Activated naive CD4-positive, alpha-beta T cell treated with Interleukin-2 at 50 U/mL for 16 hours (primary cell): ENCODE results near the gene ZFAND6.

Source experiments
- DNase-seq: peaks from one replicate; pipeline ENCODE4 v3.0.0-alpha.2; 2020

Gene ZFAND6

DNA sequence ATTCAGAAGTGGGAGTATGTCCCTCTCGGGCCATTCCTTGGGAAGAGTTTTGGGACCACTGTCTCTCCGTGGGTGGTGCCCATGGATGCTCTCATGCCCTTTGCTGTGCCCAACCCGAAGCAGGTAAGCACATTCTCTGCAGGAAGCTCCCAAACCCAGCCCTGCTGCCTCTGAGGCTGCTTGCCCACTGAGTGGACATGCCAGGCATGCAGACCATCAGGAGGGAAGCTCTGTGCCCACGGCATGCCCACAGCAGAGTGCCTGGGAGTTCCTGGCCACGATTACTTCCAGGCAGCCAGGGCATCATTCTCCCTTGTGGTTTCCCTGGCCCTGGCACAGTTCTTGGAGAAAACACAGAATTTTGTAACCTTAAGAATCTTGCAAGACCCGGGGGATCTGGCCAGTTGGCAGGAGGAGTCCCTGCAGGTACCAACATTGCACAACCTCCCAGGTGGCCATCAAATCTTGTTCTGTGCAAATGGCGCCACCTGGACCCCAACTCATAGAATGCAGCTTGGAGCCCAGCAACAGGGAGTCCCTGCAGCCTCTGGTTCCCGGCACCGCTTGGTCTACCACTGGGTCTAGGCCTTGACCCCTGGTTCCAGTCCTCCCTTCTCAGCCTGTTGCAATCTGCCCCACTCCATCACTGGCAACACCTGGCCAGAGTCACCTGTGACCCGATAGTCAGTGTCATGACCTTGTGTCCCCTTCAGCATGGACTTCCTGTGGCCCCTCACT, 113.7 kb downstream of the ZFAND6 start:
- peak; percentile 68 for DNase-seq

- no peak for DNase-seq
These were observed 114.7 kb downstream of the ZFAND6 start for GRCh38 chr15:80174017-80174746.

DNA sequence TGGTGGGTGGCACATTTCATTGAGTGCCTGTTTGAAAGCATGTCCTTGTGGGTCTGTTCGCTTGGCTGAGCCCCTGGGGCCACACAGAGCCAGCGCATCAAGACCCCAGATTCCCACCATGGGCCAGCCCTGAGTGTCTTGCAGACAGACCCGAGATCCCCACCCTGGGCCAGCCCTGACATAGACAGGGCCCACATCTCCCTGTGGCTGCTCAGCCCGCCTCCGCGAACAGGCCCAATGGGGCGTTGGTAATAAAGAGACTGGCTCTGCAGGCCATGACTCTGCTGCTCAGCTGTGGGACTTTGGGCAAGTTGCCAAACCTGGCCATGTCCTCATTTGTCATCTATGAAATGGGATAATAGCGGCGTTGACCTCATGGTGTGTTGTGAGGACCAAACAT, 116.0 kb downstream of the ZFAND6 start:
- no peak for DNase-seq

GRCh38 chr15:80176443-80176842, 117.0 kb downstream of the ZFAND6 start:
- DNase-seq, result no peak

- DNase-seq, result no peak
These were observed 117.7 kb downstream of the ZFAND6 start for GRCh38 chr15:80177156-80177555.

GRCh38 chr15:80179025-80179759, 119.7 kb downstream of the ZFAND6 start:
- DNase-seq, result no peak

GRCh38 chr15:80179935-80180334, 120.5 kb downstream of the ZFAND6 start:
- no peak for DNase-seq

- DNase-seq, result no peak
These were observed 121.0 kb downstream of the ZFAND6 start for GRCh38 chr15:80180468-80180867.

- no peak for DNase-seq
These were observed 121.5 kb downstream of the ZFAND6 start for GRCh38 chr15:80180986-80181385.

GRCh38 chr15:80182611-80183261, 123.3 kb downstream of the ZFAND6 start:
- DNase-seq, result no peak

DNA sequence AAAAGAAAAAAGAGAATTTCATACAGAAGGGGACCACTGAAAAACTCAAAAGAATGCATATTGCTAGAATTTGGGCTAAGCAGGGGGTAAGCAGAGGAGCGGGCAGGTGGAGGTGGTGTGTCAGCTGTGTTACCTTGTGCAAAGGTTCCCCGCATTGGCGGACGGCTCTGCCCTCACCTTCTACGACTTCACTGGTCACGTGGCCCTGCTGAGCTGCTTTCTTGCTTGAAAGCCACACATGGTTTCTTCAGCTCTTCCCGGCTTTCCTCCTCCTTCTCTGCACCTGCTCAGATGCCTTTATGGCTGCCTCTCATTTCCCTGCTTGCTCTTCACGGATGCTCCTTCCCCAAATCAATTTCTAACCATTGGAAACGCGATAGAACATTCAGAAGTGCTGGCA, 123.8 kb downstream of the ZFAND6 start:
- no peak for DNase-seq

DNA sequence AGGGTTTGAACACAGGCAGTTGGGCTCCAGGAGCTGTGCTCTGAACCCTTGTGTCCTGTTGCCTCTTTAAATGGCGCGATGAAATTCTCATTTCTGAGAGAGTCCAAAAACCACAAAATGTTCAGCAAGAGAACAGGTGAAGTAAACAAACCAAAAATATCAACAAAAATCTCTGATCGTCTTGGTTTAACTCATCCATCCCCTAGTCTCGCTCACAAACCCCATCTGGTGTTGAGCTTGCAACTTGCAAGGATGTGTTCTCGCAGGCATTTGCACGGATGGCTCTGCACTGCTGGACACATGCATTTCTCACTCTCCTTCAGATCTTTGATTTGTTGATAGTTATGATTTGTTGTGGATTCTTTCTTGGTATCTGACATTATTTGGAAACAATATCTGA, 124.4 kb downstream of the ZFAND6 start:
- no peak for DNase-seq

DNA sequence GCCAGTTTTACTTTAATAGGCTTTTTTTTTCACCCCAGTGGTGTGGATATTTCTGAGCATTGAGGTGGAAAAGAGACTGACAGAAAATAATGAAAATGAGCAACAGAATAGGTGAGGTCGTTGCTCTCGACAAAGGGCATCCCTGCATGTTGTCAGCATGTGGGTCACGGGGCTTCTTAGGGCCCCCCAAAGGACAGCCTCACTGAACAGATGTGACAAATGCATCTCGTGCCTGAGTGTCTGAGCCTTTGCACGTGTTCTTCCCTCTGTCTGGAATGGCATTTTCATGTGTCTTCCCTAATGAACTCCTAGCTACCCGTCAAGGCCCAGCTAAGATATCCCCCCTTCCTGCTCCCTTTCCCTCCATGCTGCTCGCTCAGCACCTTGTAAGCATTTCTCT, 125.1 kb downstream of the ZFAND6 start:
- no peak for DNase-seq

DNA sequence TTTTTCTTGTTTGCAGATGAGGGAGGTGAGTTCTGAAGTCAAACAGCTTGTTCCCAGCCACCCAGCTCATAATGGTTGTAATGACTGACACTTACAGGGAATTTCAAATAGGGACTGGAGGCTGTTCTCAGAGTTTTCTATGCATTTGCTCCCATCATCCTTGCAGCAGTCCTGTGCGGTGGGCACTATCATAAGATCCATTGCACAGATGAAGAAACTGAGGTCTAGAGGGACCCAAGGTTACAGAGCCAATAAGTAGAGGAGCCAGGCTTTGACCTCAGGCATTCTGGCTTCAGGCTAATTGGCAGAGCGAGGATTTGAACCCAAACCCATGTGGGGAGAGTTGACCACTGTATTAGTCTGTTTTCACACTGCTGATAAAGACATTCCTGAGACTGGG, 125.7 kb downstream of the ZFAND6 start:
- no peak for DNase-seq

DNA sequence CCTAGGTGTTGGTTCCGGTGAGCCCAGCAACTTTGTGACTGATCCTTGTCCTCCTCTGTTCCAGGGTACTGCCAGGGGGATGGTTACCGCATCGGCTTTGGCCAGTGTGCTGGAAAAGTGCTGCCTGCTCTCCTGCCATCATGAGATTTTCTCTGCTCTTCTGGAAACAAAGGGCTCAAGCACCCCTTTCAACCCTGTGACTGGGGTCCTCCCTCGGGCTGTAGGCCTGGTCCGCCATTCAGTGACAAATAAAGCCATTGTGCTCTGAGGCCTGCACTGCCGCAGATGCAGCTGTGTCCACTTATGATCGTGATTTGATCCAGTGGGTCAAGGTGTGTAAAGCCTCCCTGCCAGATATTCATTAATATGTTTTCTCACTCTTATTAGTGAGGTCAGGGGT, 126.6 kb downstream of the ZFAND6 start:
- no peak for DNase-seq

DNA sequence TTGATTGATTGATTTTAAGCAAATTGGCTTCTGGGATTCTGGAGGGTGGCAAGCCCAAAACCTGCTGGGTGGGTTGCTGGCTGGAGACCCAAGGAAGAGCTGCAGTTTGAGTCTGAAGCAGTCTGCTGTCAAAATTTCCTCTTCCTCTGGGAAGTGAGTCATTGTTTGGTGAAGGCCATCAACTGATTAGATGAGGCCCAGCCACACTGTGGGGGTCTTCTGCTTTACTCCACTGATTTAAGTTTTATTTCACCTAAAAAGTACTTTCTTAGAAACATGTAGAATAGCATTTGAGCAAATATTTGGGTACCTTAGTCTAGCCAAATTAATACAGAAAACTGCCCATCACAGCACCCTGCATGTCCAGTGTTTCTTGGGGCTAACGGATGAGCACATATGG, 127.1 kb downstream of the ZFAND6 start:
- no peak for DNase-seq
